GM19035 (cell line): ENCODE data around the gene GSE1.

Experiments used
- ATAC-seq: cut with Tn5 transposase; IDR thresholded peaks from one replicate; pipeline ENCODE4 v1.9.1; 2021; ENCODE audit not compliant: unreplicated experiment

The GSE1 gene

GRCh38 chr16:85631802-85632393 is 18.8 kb downstream of the GSE1 start:
- ATAC-seq = no peak

- no peak for ATAC-seq
Observed at GRCh38 chr16:85632709-85633437, 19.8 kb downstream of the GSE1 start.

- ATAC-seq = no peak
Observed at GRCh38 chr16:85633438-85633743, 20.3 kb downstream of the GSE1 start.

- no peak for ATAC-seq
Observed at GRCh38 chr16:85633888-85634287, 20.8 kb downstream of the GSE1 start.

GRCh38 chr16:85634747-85635544 is 21.8 kb downstream of the GSE1 start:
- ATAC-seq = no peak

GRCh38 chr16:85635545-85636140 is 22.5 kb downstream of the GSE1 start:
- no peak for ATAC-seq

- no peak for ATAC-seq
Observed at GRCh38 chr16:85636234-85636812, 23.2 kb downstream of the GSE1 start.

- no peak for ATAC-seq
Observed at GRCh38 chr16:85637061-85637807, 24.1 kb downstream of the GSE1 start.

GRCh38 chr16:85637808-85638647 is 24.9 kb downstream of the GSE1 start:
- ATAC-seq = no peak

- ATAC-seq = no peak
Observed at GRCh38 chr16:85638695-85639409, 25.7 kb downstream of the GSE1 start.

- no peak for ATAC-seq
Observed at GRCh38 chr16:85639529-85640253, 26.6 kb downstream of the GSE1 start.

GRCh38 chr16:85640254-85640558 is 27.1 kb downstream of the GSE1 start:
- ATAC-seq = no peak

GRCh38 chr16:85640585-85640984 is 27.5 kb downstream of the GSE1 start:
- no peak for ATAC-seq

- no peak for ATAC-seq
Observed at GRCh38 chr16:85641305-85641704, 28.2 kb downstream of the GSE1 start.

GRCh38 chr16:85641776-85642176 is 28.7 kb downstream of the GSE1 start:
- ATAC-seq = no peak

GRCh38 chr16:85642762-85643358 is 29.7 kb downstream of the GSE1 start:
- no peak for ATAC-seq

- no peak for ATAC-seq
Observed at GRCh38 chr16:85643631-85644030, 30.5 kb downstream of the GSE1 start.

- ATAC-seq = no peak
Observed at GRCh38 chr16:85644093-85644712, 31.1 kb downstream of the GSE1 start.
